ENCODE data around the gene PASK. TPM values are rescaled to one million over a fixed set of nuclear protein-coding genes. Genes with fewer than 3 reads are reported as not detected.

The PASK gene
- total RNA-seq, 1 experiment from 2014 or later: 45.8 TPM

GRCh38 chr2:241092677-241093076 is 56.6 kb downstream of the PASK start:
- no TSS peak for BruUV-seq (replicated peaks)
- ChIA-PET POLR2A (no interaction called here), RAD21 (ENCODE audit: low non-redundant PET in 1 of 2, low total read pairs in 2 of 2, uncharacterized antibody in 2 of 2, unreplicated experiment in 2 of 2) (no interaction called here), CTCF (no interaction called here)
- H3K9me3 ChIP-seq (ENCODE audit: control insufficient read depth in 1 of 2, insufficient read depth in 1 of 2, low read depth in 1 of 2, low read length in 2 of 2): no peaks in the 10 kb centered on the region
- H3K79me2 ChIP-seq (ENCODE audit: insufficient read depth, low read length): peaks cover 14% of the 10 kb centered on the region
- no peak for TF ChIP-seq SRF (IDR thresholded peaks at IDR 0.05; ENCODE audit: low read depth)
- TF ChIP-seq ELF1 (IDR thresholded peaks at IDR 0.05; ENCODE audit: borderline replicate concordance, low read depth): no peak
- TF ChIP-seq CTCF (IDR thresholded peaks at IDR 0.05 in 2 of 3, conservative IDR thresholded peaks at IDR 0.05 in 1 of 3; ENCODE audit: borderline replicate concordance in 1 of 3, insufficient read depth in 1 of 3, low read depth in 2 of 3, low read length in 2 of 3): no peak
- no peak overlapping the region for H3K4me3 ChIP-seq (replicated peaks in 1 of 2; ENCODE audit: low read depth in 1 of 2, low read length in 2 of 2)
- H3K9ac ChIP-seq (ENCODE audit: low read length): no peak overlapping the region
- no peak overlapping the region for H3K27ac ChIP-seq (ENCODE audit: low read depth, low read length)
- no peaks in the 10 kb centered on the region for H3K9me2 ChIP-seq (ENCODE audit: insufficient read depth)
- H3K27me3 ChIP-seq (ENCODE audit: insufficient read depth, low read length): no peaks in the 10 kb centered on the region
- DNase-seq (ENCODE audit: low read depth, low spot score) (no peak), ATAC-seq (no peak)
- no peaks in the 10 kb centered on the region for H3K4me1 ChIP-seq (ENCODE audit: control insufficient read depth in 1 of 2, insufficient read depth in 2 of 2, low read length in 2 of 2)
- intact Hi-C loops (cut with micrococcal nuclease): no loop called here
- no peak overlapping the region for H2AFZ ChIP-seq (ENCODE audit: low read depth, low read length, poor library complexity, severe bottlenecking)
- no peak overlapping the region for H3K4me2 ChIP-seq (ENCODE audit: low read length)
- H4K20me1 ChIP-seq (ENCODE audit: insufficient read depth): no peaks in the 10 kb centered on the region
- H3K36me3 ChIP-seq (ENCODE audit: control insufficient read depth in 1 of 2, insufficient read depth in 2 of 2, low read length in 2 of 2): peaks cover 34 to 35% of the 10 kb centered on the region in 2 experiments

- no peak overlapping the region for H3K9ac ChIP-seq (ENCODE audit: low read length)
- no peaks in the 10 kb centered on the region for H3K27me3 ChIP-seq (ENCODE audit: insufficient read depth, low read length)
- intact Hi-C loops (cut with micrococcal nuclease): no loop called here
- H3K27ac ChIP-seq (ENCODE audit: low read depth, low read length): no peak overlapping the region
- H3K9me3 ChIP-seq (ENCODE audit: control insufficient read depth in 1 of 2, insufficient read depth in 1 of 2, low read depth in 1 of 2, low read length in 2 of 2): no peaks in the 10 kb centered on the region
- H3K9me2 ChIP-seq (ENCODE audit: insufficient read depth): no peaks in the 10 kb centered on the region
- H2AFZ ChIP-seq (ENCODE audit: low read depth, low read length, poor library complexity, severe bottlenecking): no peak overlapping the region
- ChIA-PET RAD21 (ENCODE audit: low non-redundant PET in 1 of 2, low total read pairs in 2 of 2, uncharacterized antibody in 2 of 2, unreplicated experiment in 2 of 2) (no interaction called here), CTCF (no interaction called here), POLR2A (no interaction called here)
- ATAC-seq (no peak), DNase-seq (ENCODE audit: low read depth, low spot score) (no peak)
- no peaks in the 10 kb centered on the region for H3K4me1 ChIP-seq (ENCODE audit: control insufficient read depth in 1 of 2, insufficient read depth in 2 of 2, low read length in 2 of 2)
- no peak overlapping the region for H3K4me2 ChIP-seq (ENCODE audit: low read length)
- no peak overlapping the region for H3K4me3 ChIP-seq (replicated peaks in 1 of 2; ENCODE audit: low read depth in 1 of 2, low read length in 2 of 2)
- TF ChIP-seq SRF (IDR thresholded peaks at IDR 0.05; ENCODE audit: low read depth) (no peak), ZFX (IDR thresholded peaks at IDR 0.05) (no peak), POLR2A (IDR thresholded peaks at IDR 0.05; ENCODE audit: borderline replicate concordance, extremely low read depth, insufficient read depth, insufficient read length) (no peak), CBX3 (IDR thresholded peaks at IDR 0.05; ENCODE audit: low read depth) (no peak), SIN3A (IDR thresholded peaks at IDR 0.05; ENCODE audit: low read depth) (no peak), EGR1 (IDR thresholded peaks at IDR 0.05; ENCODE audit: low read depth) (no peak), ATF3 (IDR thresholded peaks at IDR 0.05) (no peak), FOSL1 (IDR thresholded peaks at IDR 0.05; ENCODE audit: low read depth) (no peak), TCF7L2 (IDR thresholded peaks at IDR 0.05; ENCODE audit: borderline replicate concordance, extremely low read depth, insufficient read depth, insufficient read length) (no peak), ELF1 (IDR thresholded peaks at IDR 0.05; ENCODE audit: borderline replicate concordance, low read depth) (no peak), YY1 (IDR thresholded peaks at IDR 0.05; ENCODE audit: extremely low read depth, insufficient replicate concordance, low read depth, low read length) (no peak), POLR2AphosphoS5 (IDR thresholded peaks at IDR 0.05; ENCODE audit: low read depth, low read length) (no peak), JUND (IDR thresholded peaks at IDR 0.05) (no peak), RAD21 (IDR thresholded peaks at IDR 0.05; ENCODE audit: low read depth) (no peak), ZNF274 (IDR thresholded peaks at IDR 0.05; ENCODE audit: low read depth, low read length) (no peak)
- peaks cover 31 to 35% of the 10 kb centered on the region in 2 experiments for H3K36me3 ChIP-seq (ENCODE audit: control insufficient read depth in 1 of 2, insufficient read depth in 2 of 2, low read length in 2 of 2)
- no TSS peak for BruUV-seq (replicated peaks)
- H3K79me2 ChIP-seq (ENCODE audit: insufficient read depth, low read length): peaks cover 8% of the 10 kb centered on the region; the same call in 1 of the 2 replicates
- H4K20me1 ChIP-seq (ENCODE audit: insufficient read depth): no peaks in the 10 kb centered on the region
These were observed 57.4 kb downstream of the PASK start for GRCh38 chr2:241091734-241092445.

Data from HCT116 (cell line).